Fibroblast of skin of left quadriceps (primary cell): ENCODE data around the gene LTB4R.

Experiments
- DNase-seq, 2 experiments: peaks; one replicate each; pipeline ENCODE4 v3.0.0-alpha.2; 2013; ENCODE audit warnings: low read depth in 2 of 2

The LTB4R gene

DNA sequence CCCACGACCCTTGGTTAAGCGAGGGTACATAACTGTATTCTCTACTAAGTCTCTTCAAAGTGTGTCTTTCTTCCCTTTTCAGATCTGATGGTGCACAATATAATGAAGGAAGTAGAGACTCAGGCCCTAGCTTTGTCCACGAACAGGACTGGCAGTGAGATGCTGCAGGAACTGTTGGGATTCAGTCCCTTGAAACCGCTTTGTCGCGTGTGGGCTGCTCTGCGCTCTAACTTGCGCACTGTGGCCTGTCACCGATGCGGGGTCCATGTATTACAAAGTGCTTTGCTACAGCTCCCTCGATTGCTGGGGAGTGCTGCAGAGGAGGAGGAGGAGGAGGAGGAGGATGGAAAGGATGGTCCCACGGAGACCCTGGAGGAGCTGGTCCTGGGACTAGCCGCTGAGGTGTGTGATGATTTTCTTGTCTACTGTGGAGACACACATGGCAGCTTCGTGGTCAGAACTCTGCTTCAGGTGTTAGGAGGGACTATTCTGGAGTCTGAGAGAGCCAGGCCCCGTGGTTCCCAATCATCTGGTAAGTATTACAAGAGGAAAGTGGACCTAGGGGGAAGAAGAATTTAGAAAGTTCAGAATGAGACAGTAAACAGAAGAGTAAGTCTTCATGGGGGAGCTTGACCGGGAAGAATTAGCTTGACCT lies 10.8 kb upstream of the LTB4R start:
- no peak for DNase-seq

DNA sequence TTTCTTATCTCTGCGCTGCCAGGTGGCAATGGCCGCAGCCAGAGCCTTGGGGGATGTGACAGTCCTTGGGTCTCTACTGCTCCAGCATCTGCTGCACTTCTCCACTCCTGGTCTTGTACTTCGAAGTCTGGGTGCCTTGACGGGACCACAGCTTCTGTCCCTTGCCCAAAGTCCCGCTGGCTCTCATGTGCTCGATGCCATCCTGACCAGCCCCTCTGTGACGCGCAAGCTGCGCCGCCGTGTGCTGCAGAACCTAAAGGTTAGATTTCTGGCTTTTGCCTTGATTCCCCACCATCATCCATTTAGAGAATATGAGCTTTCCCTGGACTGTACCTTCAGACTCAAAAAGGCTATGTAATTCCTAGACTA lies 7.3 kb upstream of the LTB4R start:
- no peak for DNase-seq

DNA sequence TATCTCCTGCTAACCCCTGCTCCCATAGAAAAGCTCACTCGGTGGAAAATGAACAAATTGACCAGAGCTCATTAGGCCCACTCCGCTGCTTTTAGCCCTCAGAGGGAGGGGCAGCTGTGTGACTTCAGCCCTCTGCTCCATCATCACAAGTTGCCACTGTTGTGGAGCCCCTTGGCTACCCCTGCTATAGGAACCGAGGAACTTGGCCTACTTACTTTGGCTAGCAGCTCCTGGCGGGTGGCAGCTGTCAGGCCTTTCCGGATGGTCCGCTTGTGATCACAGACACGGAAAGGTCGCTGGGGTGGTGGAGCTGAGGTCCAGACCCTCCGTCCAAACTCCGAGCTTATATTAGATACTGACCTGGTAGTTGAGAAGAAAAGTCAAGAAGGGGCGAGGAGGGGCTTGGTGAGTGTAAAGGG lies 4.1 kb upstream of the LTB4R start:
- no peak for DNase-seq

DNA sequence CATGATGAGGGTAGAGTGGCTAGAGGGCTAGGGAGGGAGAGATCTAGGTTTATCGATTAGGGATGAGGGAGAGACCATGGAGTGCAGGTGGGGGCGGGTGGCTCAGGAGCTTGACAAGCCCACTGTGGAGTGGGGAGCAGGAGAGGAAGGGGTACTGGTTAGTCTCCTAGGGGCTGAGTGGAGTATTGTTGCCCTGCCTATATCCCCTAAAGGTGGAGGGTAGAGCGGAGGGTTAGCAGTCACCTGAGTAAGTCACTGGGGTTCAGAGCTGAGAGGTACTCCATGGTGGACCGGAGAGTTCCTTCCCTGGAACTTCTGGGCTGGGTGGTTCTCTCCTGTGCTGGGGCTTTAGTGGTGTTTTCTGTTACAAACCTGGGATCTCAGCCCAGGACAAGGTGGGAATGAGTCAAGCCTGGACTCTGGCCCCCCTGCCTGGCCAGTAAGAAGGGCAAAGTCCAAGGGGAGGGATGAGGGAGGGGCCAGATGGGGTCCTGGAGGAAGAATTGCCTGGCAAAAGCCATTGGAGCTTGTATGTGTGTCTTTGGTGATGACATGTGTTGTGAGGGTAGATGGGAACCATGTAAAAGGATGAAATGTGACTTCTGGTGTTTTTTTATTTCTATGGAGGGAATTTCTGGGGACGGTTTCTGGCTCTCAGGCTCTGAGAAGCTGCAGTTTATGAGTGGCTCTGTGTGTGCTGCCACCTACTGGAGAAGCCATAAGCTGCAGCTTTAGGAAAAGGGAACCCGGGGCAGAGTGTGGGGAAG lies 3.5 kb upstream of the LTB4R start, which contains the start of gene CIDEB:
Gene CIDEB (minus strand): TSS at position 403 of the 767 bp plus-strand sequence. CDS start 119 bp downstream, at position 284.
- DNase-seq, result peak in 1 of 2 experiments; percentile 24

DNA sequence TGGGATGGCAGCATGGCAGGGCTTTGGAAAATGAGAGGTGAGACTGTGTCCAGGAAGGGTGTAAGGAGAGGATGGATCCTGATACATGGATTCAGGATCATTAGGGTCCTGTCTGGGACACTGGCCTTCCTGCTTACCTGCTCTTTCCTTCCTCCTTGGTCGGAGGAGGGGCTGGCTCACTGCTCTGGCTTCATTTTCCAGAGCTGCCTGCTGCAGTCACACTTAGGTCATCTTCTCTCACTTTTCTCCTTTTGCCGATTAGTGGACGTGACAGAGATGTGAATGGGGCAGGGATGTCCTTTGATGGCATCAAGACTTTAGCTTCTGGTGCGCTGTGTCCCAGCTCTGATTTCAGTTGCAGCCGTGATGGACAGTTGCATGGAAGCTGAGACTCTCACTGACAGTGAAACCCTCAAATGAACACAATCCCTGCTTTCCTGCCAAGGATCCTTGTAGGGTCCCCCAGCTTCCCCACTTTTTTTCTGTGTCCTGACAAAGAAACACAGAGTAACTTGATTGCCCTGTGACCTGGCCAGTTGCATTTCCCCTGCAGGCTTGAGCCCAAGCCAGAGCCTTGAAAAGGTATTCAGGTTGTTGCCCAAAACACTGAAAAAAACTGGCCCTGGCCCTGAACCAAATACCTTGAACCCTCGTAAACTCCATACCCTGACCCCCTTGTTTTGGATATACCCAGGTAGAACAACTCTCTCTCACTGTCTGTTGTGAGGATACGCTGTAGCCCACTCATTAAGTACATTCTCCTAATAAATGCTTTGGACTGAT lies 2.8 kb upstream of the LTB4R start:
- no peak for DNase-seq

DNA sequence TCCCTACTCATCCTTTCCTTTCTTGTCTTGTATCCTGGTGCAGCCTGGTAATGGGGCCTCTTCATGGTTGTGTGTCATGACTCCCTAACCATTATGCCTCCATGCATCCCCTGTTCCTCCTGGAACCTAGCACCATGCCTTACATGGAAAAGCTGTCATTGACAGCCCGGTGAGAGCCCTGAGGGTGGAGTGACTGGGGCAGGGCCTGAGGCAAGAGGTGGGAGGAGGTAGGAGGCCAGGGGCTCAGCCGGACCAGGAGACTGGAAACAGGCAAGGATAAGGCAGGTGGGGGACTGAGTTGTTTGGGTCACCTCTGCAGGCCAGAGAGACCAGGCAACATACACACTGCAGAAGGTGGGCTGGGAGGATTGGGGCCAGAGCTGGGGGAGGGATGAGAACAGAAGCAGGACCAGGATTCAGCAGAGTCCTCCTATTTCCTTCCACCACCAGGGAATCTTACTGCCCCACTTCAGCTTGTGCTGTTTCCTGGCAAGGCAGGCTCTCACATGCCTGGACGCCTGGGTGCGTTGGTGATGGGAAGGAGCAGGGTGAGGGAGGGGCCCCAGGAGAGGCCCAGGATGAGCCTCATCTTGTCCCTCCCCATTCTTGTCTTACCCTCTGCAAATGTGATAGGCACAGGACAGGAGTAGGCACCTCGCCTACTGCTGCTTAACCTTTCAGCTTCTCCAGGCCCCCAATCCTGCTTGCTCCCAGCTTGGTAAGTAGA lies 1.6 kb upstream of the LTB4R start, which contains the start of gene LTB4R2:
Gene LTB4R2 (plus strand): TSS at position 603 of the 727 bp plus-strand sequence. CDS start 525 bp downstream, outside the sequence.
- no peak for DNase-seq

DNA sequence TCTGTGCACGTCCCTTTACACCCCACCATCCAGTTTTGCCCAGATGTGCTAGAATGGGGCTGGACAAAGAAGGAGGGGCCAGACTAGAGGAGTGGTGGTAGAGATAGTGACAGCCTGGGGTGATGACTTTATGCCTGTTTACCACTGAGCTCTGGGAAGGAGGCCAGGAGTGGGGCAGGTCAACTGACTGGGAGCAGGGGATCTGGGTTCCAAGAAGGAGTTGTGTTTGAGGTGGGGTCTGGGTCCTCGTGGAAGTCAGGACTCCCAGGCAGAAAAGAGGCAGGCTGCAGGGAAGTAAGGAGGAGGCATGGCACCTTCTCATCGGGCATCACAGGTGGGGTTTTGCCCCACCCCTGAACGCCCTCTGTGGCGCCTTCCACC lies 1.0 kb upstream of the LTB4R start:
- no peak for DNase-seq

DNA sequence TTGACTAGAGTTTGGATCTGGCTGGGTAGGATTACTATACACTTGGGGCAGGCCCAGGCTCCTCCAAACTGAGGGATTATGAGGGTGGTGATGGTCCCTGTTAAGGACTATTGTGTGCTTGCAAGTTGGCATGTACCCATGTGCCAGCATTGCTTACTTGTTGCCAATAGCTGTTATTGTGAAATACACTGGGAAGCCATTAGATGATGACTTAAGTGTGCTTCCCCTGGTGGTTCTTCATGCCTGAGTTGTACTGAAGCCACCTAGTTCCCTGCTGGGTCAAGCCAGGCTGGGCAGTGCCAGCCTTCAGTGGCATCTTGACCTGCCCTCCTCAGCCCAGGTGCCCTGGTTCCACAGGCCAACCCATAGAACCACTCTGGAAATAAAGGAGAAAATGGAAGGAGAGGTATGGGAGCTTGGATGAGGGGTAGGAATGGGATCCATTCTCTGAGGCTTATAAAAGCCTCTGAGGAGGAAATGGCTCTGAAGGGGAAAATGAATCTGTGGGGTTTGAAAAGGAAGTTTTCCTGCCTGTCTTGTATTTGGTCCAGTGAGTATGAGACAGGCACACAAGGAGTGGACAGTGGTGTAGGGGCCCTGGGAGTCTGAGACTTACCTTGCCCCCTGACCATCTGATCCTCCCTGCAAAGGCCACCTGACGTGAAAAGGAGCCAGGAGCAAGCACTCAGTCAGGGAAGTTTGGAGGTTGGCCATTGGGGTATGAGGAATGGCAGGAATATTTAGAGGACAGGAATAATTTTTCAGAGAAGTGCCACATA lies 724 bp downstream of the LTB4R start:
- no peak for DNase-seq

DNA sequence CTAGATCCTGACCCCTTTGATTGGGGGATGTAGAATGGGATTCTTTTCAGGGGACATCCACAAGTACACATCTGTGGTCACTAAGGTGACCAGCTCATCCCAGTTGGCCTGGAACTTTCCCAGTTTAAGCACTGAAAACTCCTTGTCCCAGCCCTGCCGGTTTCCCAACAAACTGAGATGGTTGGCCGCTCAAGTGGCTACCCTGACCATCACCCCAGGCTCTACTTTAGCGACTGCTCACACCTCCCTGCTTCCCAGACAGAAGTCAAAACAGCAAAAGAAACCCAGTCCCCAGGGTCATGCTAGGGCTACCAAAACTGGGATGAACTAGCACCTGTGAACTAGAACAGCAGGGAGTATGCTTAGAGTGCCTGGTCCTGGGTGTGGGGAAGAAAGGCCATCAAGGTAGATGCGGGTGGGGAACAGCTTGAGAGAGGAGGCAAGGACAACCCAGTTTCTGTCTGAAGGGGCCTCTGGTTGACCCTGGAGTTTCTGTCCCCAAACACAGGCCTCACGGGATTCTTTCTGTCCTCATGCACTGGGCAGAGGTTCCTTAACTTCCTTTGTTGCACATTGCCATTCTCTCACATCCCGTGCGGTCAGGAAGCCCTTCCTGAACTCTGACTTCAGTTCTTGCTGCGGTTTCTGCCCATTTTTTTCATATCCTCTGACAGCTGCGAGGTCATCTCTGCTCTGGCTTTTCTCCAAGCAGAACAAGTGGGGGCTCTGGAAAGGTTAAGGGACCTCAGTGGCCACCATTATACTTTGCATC lies 1.6 kb downstream of the LTB4R start:
- no peak for DNase-seq

DNA sequence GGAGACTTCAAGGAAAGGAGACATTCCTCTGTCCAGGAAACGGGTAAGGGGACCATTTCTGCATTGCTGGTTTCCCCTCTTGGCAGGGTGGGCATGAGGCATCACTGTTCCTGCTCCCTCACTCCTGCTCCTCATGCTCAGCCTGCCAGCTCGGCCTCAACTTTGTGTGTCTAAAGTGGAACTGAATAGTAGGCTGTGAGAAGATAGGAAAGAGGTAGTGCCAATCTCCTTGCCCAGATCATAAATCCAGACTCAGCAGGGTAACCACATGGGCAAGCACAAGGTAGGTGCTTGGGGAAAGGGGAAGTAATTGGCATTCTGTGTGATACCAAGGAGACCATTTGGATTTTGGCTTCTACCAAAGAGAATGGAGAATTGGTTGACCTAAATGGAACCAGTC lies 2.6 kb downstream of the LTB4R start:
- DNase-seq, result no peak

DNA sequence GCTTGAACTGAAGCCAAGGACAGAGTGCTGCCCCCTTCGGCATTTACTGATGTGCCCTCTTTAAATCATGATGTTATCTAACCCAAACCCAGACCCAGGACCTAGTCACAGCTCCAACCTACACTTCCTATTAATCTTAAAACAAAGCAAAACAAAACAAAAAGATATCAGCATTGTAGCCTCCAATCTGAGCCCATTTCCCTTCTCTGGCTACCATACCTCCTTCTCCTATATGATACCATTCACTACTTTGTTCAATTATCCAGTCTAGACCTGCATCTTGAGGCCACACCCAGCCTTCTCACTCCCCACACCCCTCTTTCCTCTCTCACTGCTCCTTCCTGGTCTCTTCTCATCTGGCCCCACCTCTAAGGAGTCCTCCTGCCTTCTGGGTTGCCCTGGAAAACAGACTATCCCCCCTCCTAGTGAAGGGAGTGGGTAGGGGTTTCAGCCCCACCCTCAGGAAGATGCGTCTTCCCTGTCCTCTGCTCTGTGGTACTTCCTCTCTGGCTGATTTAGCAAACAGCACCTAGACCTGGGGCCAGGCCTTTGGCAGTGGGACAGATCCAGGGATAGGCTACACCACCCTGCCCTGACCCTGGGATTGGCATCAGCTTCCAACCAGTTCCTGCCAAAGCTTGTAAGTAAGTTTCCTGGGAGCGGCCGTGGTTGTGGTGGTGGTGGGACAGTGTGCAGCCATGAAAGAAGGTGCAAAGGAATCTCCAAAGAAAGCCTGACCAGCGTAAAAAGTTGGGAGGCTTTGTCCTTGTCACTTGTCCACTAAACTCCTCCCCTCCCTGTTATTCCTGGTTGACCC lies 3.3 kb downstream of the LTB4R start:
- DNase-seq, result no peak

DNA sequence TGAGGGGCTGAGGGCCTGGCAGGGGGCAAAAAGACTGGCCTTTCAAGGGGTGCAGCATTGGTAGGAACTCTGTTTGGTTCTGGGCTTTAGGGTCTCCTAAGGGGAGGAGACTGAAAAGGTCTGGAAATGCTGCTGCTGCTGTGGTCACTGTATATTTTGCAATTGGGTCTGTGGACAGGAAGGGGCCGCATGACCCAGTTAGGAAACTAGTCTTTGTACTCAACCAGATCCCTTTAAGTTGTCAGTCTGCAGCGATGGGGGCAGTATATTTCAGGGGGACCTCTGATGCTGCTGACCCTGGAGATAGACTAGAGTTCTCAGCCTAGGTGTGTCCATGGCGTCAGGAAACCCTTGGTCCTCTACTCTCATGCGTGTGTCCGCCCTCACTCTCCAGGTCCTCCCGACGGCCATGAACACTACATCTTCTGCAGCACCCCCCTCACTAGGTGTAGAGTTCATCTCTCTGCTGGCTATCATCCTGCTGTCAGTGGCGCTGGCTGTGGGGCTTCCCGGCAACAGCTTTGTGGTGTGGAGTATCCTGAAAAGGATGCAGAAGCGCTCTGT lies 4.0 kb downstream of the LTB4R start:
- DNase-seq, result no peak

DNA sequence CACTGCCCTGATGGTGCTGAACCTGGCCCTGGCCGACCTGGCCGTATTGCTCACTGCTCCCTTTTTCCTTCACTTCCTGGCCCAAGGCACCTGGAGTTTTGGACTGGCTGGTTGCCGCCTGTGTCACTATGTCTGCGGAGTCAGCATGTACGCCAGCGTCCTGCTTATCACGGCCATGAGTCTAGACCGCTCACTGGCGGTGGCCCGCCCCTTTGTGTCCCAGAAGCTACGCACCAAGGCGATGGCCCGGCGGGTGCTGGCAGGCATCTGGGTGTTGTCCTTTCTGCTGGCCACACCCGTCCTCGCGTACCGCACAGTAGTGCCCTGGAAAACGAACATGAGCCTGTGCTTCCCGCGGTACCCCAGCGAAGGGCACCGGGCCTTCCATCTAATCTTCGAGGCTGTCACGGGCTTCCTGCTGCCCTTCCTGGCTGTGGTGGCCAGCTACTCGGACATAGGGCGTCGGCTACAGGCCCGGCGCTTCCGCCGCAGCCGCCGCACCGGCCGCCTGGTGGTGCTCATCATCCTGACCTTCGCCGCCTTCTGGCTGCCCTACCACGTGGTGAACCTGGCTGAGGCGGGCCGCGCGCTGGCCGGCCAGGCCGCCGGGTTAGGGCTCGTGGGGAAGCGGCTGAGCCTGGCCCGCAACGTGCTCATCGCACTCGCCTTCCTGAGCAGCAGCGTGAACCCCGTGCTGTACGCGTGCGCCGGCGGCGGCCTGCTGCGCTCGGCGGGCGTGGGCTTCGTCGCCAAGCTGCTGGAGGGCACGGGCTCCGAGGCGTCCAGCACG lies 4.7 kb downstream of the LTB4R start:
- no peak for DNase-seq

DNA sequence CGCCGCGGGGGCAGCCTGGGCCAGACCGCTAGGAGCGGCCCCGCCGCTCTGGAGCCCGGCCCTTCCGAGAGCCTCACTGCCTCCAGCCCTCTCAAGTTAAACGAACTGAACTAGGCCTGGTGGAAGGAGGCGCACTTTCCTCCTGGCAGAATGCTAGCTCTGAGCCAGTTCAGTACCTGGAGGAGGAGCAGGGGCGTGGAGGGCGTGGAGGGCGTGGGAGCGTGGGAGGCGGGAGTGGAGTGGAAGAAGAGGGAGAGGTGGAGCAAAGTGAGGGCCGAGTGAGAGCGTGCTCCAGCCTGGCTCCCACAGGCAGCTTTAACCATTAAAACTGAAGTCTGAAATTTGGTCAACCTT lies 5.3 kb downstream of the LTB4R start:
- no peak for DNase-seq

DNA sequence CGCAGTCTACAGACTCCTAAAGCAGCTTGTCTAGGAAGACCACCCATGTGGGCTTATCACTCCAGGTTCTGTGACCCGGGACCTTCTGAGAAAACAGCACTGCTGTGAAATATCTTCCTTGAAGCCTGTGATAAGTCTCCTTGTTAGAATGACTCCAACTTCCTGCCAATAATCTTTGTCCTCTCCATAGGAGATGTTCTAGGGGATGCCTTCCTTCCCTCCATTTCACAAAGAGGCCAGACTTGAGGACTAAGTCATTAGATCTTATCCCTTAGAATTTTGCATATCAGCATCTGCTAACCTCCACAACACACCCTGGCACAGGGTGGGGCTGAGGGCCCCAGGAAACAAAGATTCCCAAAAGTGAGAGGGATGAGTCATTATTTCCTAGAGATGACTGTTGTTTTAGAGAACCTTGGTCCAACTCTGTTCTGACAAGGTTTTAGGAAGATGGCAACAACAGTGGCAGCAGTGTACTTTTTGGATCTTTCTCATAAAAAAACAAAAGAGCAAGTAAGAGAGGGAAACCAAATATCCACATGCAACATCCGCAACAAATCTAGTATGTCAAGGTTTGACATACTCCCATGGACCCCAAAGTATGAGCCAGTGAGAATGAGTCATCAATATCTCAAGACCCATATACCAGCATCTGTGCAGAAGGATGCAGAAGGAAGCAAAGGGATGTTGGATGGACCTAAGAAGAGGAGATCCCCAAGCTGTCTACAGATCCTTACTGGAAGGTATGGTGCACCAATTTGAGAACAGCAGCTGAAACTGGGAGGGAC lies 6.0 kb downstream of the LTB4R start:
- DNase-seq, result no peak

DNA sequence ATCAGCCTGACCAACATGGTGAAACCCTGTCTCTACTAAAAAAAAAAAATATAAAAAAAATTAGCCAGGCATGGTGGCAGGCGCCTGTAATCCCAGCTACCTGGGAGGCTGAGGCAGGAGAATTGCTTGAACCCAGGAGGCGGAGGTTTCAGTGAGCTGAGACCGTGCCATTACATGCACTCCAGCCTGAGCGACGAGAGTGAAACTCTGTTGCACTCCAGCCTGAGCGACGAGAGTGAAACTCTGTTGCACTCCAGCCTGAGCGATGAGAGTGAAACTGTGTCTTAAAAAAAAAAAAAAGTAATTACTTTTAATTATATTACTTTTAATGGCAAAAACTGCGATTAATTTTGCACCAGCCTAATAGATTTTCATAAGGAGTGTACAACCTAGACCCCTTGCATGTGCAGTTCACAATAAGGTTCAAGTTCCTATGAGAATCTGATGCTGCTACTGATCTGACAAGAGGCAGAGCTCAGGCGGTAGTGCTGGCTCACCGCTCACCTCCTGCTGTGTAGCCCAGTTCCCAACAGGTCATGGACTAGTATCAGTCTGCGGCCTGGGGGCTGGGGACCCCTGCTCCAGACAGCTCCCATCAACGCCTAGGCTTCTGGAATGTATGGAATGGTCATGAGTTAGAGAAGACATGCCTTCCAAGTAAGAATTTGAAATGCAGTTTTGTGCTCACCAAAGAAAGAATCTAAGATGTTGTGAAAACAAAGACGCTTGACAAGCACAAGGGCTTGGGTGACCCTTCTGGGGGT lies 10.1 kb downstream of the LTB4R start:
- no peak for DNase-seq

DNA sequence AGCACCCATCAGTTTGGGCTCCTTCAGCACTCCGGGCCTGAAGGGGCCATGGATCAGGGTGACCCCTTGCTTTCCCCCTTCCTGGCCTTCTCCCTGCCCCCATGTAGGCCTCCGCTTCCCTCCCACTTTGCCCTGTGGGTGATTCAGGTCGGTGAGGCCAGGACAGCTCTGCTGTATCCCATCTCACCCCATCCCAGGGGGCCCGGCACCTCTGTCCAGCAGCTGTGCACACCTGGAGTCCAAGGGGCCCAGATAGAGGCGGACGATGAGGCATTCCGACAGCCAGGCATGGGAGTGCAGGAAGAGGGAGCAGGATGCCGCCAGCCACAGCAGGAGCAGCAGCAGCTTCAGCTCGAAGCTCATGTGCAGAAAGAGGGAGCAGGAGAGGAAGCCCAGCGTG lies 11.4 kb downstream of the LTB4R start:
- no peak for DNase-seq
